ENCODE measurements around the gene NTRK1.

DNA sequence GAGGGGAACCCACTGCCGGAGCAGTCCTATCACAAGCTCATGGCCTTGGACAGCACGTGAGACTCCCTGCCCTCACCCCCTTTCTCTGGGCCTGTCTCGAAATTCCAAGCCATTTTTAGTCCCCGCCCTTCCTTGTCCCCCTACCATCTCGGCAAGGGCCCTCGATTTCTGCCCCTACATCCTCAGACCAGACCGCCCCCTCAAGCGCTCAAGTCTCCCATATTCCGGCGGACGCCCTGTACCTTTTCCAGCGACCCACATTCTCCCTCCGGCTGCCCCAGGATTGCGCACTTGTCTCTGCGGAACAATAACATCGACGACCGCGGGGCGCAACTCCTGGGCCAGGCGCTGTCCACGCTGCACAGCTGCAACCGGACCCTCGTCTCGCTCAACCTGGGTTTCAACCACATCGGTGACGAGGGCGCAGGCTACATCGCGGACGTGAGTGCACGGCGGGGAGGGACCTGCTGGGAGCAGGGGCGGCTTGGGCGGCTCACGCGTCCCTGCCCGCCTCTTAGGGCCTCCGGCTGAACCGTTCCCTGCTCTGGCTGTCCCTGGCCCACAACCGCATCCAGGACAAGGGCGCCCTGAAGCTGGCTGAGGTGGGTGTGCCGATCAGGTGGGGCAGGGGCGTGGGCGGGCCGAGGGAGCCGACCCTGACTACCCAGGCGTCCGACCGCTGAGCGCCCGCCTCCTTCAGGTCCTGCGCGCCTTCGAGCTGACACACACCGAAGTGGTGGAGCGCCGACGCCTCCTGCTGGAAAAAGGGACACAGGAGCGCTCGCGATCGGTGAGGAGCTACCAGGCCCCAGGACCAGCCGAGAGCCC is 66.8 kb downstream of the NTRK1 start:
- TF ChIP-seq, protein P1, sequence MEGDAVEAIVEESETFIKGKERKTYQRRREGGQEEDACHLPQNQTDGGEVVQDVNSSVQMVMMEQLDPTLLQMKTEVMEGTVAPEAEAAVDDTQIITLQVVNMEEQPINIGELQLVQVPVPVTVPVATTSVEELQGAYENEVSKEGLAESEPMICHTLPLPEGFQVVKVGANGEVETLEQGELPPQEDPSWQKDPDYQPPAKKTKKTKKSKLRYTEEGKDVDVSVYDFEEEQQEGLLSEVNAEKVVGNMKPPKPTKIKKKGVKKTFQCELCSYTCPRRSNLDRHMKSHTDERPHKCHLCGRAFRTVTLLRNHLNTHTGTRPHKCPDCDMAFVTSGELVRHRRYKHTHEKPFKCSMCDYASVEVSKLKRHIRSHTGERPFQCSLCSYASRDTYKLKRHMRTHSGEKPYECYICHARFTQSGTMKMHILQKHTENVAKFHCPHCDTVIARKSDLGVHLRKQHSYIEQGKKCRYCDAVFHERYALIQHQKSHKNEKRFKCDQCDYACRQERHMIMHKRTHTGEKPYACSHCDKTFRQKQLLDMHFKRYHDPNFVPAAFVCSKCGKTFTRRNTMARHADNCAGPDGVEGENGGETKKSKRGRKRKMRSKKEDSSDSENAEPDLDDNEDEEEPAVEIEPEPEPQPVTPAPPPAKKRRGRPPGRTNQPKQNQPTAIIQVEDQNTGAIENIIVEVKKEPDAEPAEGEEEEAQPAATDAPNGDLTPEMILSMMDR (conservative IDR thresholded peaks at IDR 0.05; ENCODE audit: low read depth, low read length), result peak; percentile 88
- TF ChIP-seq, protein P2, sequence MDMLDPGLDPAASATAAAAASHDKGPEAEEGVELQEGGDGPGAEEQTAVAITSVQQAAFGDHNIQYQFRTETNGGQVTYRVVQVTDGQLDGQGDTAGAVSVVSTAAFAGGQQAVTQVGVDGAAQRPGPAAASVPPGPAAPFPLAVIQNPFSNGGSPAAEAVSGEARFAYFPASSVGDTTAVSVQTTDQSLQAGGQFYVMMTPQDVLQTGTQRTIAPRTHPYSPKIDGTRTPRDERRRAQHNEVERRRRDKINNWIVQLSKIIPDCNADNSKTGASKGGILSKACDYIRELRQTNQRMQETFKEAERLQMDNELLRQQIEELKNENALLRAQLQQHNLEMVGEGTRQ (IDR thresholded peaks at IDR 0.05; ENCODE audit: low read depth, low read length), result no peak
- TF ChIP-seq RFX5 (IDR thresholded peaks at IDR 0.05; ENCODE audit: low read depth, low read length) (no peak), CHD1 (IDR thresholded peaks at IDR 0.05; ENCODE audit: low read depth, low read length) (0 out of 2 replicates have a peak, but pooled peaks have one; percentile 36), POLR2A (IDR thresholded peaks at IDR 0.05; ENCODE audit: low read depth, low read length) (no peak), RCOR1 (IDR thresholded peaks at IDR 0.05; ENCODE audit: insufficient replicate concordance, low read length) (no peak), CEBPB (IDR thresholded peaks at IDR 0.05; ENCODE audit: low read depth, low read length) (0 out of 2 replicates have a peak, but pooled peaks have one; percentile 1), FOS (IDR thresholded peaks at IDR 0.05; ENCODE audit: low read depth, low read length) (no peak), MXI1 (IDR thresholded peaks at IDR 0.05; ENCODE audit: borderline replicate concordance, low read depth, low read length) (no peak)
